HepG2 (cell line): ENCODE results near the gene BET1L. TPM values are rescaled to one million over a fixed set of nuclear protein-coding genes. Genes with fewer than 3 reads are reported as not detected.

Source experiments
- DNMT3B ChIP-seq: conservative IDR thresholded peaks from 2 replicates; pipeline ENCODE4 v1.6.1; 2016; ENCODE audit warnings: missing biosample characterization, control low read depth
- E2F5 ChIP-seq: sonication (generic); formaldehyde crosslinking; conservative IDR thresholded peaks from 2 replicates; pipeline ENCODE4 v1.4.0; 2020; ENCODE audit warnings: missing genetic modification reagents
- FLYWCH1 ChIP-seq: sonication (generic); formaldehyde crosslinking; IDR thresholded peaks from 2 replicates; pipeline ENCODE4 v1.8.1; 2023; ENCODE audit warnings: mild to moderate bottlenecking, missing genetic modification reagents
- HIVEP1 ChIP-seq: sonication (generic); formaldehyde crosslinking; IDR thresholded peaks from 2 replicates; pipeline ENCODE4 v1.4.0; 2020; ENCODE audit warnings: mild to moderate bottlenecking, missing genetic modification reagents
- POGZ ChIP-seq: sonication (generic); formaldehyde crosslinking; IDR thresholded peaks from 2 replicates; pipeline ENCODE4 v1.4.0; 2020; ENCODE audit warnings: mild to moderate bottlenecking, missing genetic modification reagents
- PPARG ChIP-seq: conservative IDR thresholded peaks from 2 replicates; pipeline ENCODE4 v1.6.1; 2016; ENCODE audit warnings: missing biosample characterization, missing genetic modification reagents
- RORA ChIP-seq: sonication (generic); formaldehyde crosslinking; IDR thresholded peaks from 2 replicates; pipeline ENCODE4 v1.5.0; 2020; ENCODE audit warnings: mild to moderate bottlenecking, missing genetic modification reagents, moderate library complexity
- SMC3 ChIP-seq: IDR thresholded peaks from 2 replicates; pipeline ENCODE4 v1.6.1; 2011; ENCODE audit warnings: low read length, improper control_type of control experiment
- YY1 ChIP-seq: IDR thresholded peaks from 2 replicates; pipeline ENCODE4 v1.6.1; 2011; ENCODE audit warnings: low read length, low read depth, moderate library complexity, mild to moderate bottlenecking; ENCODE audit not compliant: insufficient read depth, insufficient replicate concordance
- ZEB1 ChIP-seq: IDR thresholded peaks from 2 replicates; pipeline ENCODE4 v1.6.1; 2012; ENCODE audit warnings: mild to moderate bottlenecking, low read depth, inconsistent platforms; ENCODE audit not compliant: insufficient replicate concordance
- ZNF274 ChIP-seq: sonication (generic); formaldehyde crosslinking; IDR thresholded peaks from 2 replicates; pipeline ENCODE4 v1.5.1; 2020; ENCODE audit warnings: mild to moderate bottlenecking, missing genetic modification reagents
- ZNF331 ChIP-seq: sonication (generic); formaldehyde crosslinking; IDR thresholded peaks from 2 replicates; pipeline ENCODE4 v1.4.0; 2020; ENCODE audit warnings: missing genetic modification reagents
- ZNF33B ChIP-seq: sonication (generic); formaldehyde crosslinking; IDR thresholded peaks from 2 replicates; pipeline ENCODE4 v1.5.1; 2020; ENCODE audit warnings: mild to moderate bottlenecking, missing genetic modification reagents
- ZNF343 ChIP-seq: sonication (generic); formaldehyde crosslinking; IDR thresholded peaks from 2 replicates; pipeline ENCODE4 v1.4.0; 2020; ENCODE audit warnings: mild to moderate bottlenecking, missing genetic modification reagents
- ZNF350 ChIP-seq: sonication (generic); formaldehyde crosslinking; IDR thresholded peaks from 2 replicates; pipeline ENCODE4 v1.4.0; 2020; ENCODE audit warnings: mild to moderate bottlenecking, low read depth, missing genetic modification reagents, borderline replicate concordance
- ZNF577 ChIP-seq: sonication (generic); formaldehyde crosslinking; IDR thresholded peaks from 2 replicates; pipeline ENCODE4 v1.4.0; 2020; ENCODE audit warnings: mild to moderate bottlenecking, low read depth, missing genetic modification reagents, borderline replicate concordance
- ZNF660 ChIP-seq: sonication (generic); formaldehyde crosslinking; IDR thresholded peaks from 2 replicates; pipeline ENCODE4 v1.5.1; 2020; ENCODE audit warnings: mild to moderate bottlenecking, low read depth, missing genetic modification reagents, borderline replicate concordance
- ZNF75D ChIP-seq: sonication (generic); formaldehyde crosslinking; IDR thresholded peaks from 2 replicates; pipeline ENCODE4 v1.8.1; 2023; ENCODE audit warnings: missing genetic modification reagents, mild to moderate bottlenecking, borderline replicate concordance
- polyA plus RNA-seq, 8 experiments: library from polyadenylated mRNA; depleted of rRNA in 3 of 8; stranded (reverse) in 7 of 8; unstranded in 1 of 8; fragments of >200 nt; fragmentation: Illumina TruSeq in 4 of 8; extraction: Trizol in 4 of 8; gene quantifications; 2 replicates each; pipeline versions ENCODE4 v1.2.1 to v1.2.3, GENCODE V29; 2011 to 2016; ENCODE audit warnings: low read depth in 4 of 8, missing spikeins in 1 of 8, mixed read lengths in 1 of 8; ENCODE audit not compliant: insufficient read depth in 1 of 8
- total RNA-seq, 5 experiments: library from RNA; depleted of rRNA; stranded (reverse); fragments of >200 nt; fragmentation: Illumina TruSeq; extraction: Trizol; gene quantifications; 2 replicates each; pipeline ENCODE4 v1.2.3, GENCODE V29; 2016; ENCODE audit warnings: low read depth in 1 of 5
- TF ChIP-seq, protein P1 (sequence below), 2 experiments: fragments of 450-650 bp in 1 of 2; sonication (generic) in 1 of 2; formaldehyde crosslinking in 1 of 2; IDR thresholded peaks; 2 replicates each; pipeline versions ENCODE4 v1.6.1 to v1.8.0; 2016 to 2022; ENCODE audit warnings: antibody characterized with exemption in 1 of 2, mild to moderate bottlenecking in 1 of 2, missing genetic modification reagents in 1 of 2
- TF ChIP-seq, protein P2 (sequence below): sonication (generic); formaldehyde crosslinking; IDR thresholded peaks from 2 replicates; pipeline ENCODE4 v1.8.1; 2023; ENCODE audit warnings: mild to moderate bottlenecking, missing genetic modification reagents, borderline replicate concordance

The BET1L gene
- total and polyA plus RNA-seq, 2 of the 13 experiments (the other 11 are each of a cell fraction or from before 2014, with no cell fraction given) = 26.2 to 59.6 TPM

DNA sequence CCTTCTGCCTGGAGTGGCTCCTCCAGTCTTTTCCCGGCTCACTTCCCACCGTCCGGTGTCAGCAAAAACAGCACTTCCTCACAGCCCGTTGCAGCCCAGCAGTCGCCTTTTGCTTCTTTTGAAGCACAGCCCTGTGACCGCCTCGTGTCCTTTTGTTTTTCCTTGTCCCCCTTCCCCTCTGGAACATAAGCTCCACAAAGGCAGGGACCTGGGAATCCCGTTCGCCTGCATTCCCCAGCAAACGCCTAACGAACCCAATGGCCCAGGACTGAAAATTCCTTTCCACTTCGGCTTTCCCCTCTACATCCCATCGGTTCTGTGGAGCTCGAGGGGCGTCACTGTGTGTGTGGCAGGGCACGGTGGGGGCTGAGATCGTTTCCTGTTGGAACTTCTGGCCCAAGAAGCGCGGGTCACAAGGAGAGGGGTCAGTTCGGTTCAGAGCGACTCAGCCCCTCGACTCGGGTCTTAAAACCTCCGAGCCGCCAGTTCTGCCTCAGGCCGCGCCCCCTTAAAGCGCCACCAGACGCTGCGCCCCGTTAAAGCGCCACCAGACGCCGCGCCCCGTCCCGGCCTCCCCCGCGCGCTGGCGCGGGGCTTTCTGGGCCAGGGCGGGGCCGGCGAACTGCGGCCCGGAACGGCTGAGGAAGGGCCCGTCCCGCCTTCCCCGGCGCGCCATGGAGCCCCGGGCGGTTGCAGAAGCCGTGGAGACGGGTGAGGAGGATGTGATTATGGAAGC is 1.1 kb upstream of the BET1L start (continued):
- TF ChIP-seq, protein P1, sequence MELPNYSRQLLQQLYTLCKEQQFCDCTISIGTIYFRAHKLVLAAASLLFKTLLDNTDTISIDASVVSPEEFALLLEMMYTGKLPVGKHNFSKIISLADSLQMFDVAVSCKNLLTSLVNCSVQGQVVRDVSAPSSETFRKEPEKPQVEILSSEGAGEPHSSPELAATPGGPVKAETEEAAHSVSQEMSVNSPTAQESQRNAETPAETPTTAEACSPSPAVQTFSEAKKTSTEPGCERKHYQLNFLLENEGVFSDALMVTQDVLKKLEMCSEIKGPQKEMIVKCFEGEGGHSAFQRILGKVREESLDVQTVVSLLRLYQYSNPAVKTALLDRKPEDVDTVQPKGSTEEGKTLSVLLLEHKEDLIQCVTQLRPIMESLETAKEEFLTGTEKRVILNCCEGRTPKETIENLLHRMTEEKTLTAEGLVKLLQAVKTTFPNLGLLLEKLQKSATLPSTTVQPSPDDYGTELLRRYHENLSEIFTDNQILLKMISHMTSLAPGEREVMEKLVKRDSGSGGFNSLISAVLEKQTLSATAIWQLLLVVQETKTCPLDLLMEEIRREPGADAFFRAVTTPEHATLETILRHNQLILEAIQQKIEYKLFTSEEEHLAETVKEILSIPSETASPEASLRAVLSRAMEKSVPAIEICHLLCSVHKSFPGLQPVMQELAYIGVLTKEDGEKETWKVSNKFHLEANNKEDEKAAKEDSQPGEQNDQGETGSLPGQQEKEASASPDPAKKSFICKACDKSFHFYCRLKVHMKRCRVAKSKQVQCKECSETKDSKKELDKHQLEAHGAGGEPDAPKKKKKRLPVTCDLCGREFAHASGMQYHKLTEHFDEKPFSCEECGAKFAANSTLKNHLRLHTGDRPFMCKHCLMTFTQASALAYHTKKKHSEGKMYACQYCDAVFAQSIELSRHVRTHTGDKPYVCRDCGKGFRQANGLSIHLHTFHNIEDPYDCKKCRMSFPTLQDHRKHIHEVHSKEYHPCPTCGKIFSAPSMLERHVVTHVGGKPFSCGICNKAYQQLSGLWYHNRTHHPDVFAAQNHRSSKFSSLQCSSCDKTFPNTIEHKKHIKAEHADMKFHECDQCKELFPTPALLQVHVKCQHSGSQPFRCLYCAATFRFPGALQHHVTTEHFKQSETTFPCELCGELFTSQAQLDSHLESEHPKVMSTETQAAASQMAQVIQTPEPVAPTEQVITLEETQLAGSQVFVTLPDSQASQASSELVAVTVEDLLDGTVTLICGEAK (IDR thresholded peaks at IDR 0.05) = no peak
- TF ChIP-seq, protein P1 (CRISPR knock-in tag; IDR thresholded peaks at IDR 0.05) = no peak
- TF ChIP-seq FLYWCH1 (CRISPR knock-in tag) (no peak), RORA (CRISPR knock-in tag) (no peak), ZNF577 (CRISPR knock-in tag) (no peak), POGZ (CRISPR knock-in tag) (no peak), ZNF660 (no peak), ZEB1 (no peak), YY1 (peak; percentile 68), HIVEP1 (no peak), ZNF33B (CRISPR knock-in tag) (no peak), E2F5 (CRISPR knock-in tag) (peak; percentile 79; the same call in 1 of the 2 replicates), ZNF331 (no peak), ZNF75D (CRISPR knock-in tag) (no peak), ZNF350 (CRISPR knock-in tag) (no peak), ZNF274 (CRISPR knock-in tag) (no peak), ZNF343 (CRISPR knock-in tag) (no peak), DNMT3B (no peak), SMC3 (no peak), PPARG (no peak; the same call in 1 of the 2 replicates)
- TF ChIP-seq, protein P2, sequence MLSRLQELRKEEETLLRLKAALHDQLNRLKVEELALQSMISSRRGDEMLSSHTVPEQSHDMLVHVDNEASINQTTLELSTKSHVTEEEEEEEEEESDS = no peak
